M059J (cell line): ENCODE results near the gene BST2. TPM values are rescaled to one million over a fixed set of nuclear protein-coding genes. Genes with fewer than 3 reads are reported as not detected.
"Not testable (repeated sequence)": the region's sequence is repeated elsewhere in the genome, so short reads cannot be mapped to it uniquely, and the experiment has no call there.

Experiments
- DNase-seq: peaks from one replicate; pipeline ENCODE4 v3.0.0-alpha.2; 2012; ENCODE audit warnings: low read depth
- total RNA-seq: library from RNA; depleted of rRNA; stranded (reverse); fragments of >200 nt; shearing (Covaris generic); gene quantifications from 2 replicates; pipeline ENCODE4 v1.2.3, GENCODE V29; 2014

The BST2 gene
- total RNA-seq, 1 experiment from 2014 or later, result 600 TPM

- no peak for DNase-seq
Observed at GRCh38 chr19:17389957-17390664, 15.3 kb downstream of the BST2 start.

- DNase-seq, result no peak
Observed at GRCh38 chr19:17389288-17389687, 16.1 kb downstream of the BST2 start.

- peak; percentile 46 for DNase-seq
Observed at GRCh38 chr19:17385878-17386611, 19.4 kb downstream of the BST2 start.

- DNase-seq, result no peak
Observed at GRCh38 chr19:17380426-17381138, 24.8 kb downstream of the BST2 start.

GRCh38 chr19:17379221-17379631, 26.2 kb downstream of the BST2 start:
- DNase-seq, result no peak

GRCh38 chr19:17378271-17378670, 27.2 kb downstream of the BST2 start:
- DNase-seq, result no peak

- no peak for DNase-seq
Observed at GRCh38 chr19:17376935-17377600, 28.4 kb downstream of the BST2 start, which contains the start of gene PLVAP. PLVAP (minus strand) TSS chr19:17377342; CDS start chr19:17377288, 54 bp downstream.

GRCh38 chr19:17370026-17370587, 35.3 kb downstream of the BST2 start:
- DNase-seq, result no peak

- DNase-seq, result no peak
Observed at GRCh38 chr19:17365361-17365760, 40.1 kb downstream of the BST2 start.

- DNase-seq, result not testable (repeated sequence)
Observed at GRCh38 chr19:17363852-17364605, 41.4 kb downstream of the BST2 start.

- DNase-seq, result no peak
Observed at GRCh38 chr19:17359905-17360800, 45.3 kb downstream of the BST2 start.

GRCh38 chr19:17358395-17358794, 47.0 kb downstream of the BST2 start:
- DNase-seq, result peak; percentile 60

GRCh38 chr19:17357724-17358123, 47.7 kb downstream of the BST2 start:
- no peak for DNase-seq

- no peak for DNase-seq
Observed at GRCh38 chr19:17357078-17357666, 48.3 kb downstream of the BST2 start.

GRCh38 chr19:17353386-17353785, 52.0 kb downstream of the BST2 start:
- DNase-seq, result no peak
